HepG2 (cell line): ENCODE measurements around the gene GTPBP6. TPM values are rescaled to one million over a fixed set of nuclear protein-coding genes. Genes with fewer than 3 reads are reported as not detected.
"Not testable (repeated sequence)": the region's sequence is repeated elsewhere in the genome, so short reads cannot be mapped to it uniquely, and the experiment has no call there.

Experiments used
- ATAC-seq: fragments of 200-7000 bp; cut with Tn5 transposase; 3 replicates; pipeline ENCODE4 v1.9.1; 2020; ENCODE audit warnings: mild to moderate bottlenecking, moderate library complexity
- BruUV-seq: library from RNA; stranded (reverse); fragments of 400-500 nt; replicated peaks from 2 replicates; lab custom pipeline; 2021; lab: Mats Ljungman, UMichigan
- CTCF ChIA-PET: fragments of 300-600 bp; formaldehyde crosslinking; extraction: SDS; loops from one replicate; lab custom pipeline; 2021; ENCODE audit warnings: low total read pairs, inconsistent platforms, low intra/inter-chr PET ratio; lab: Yijun Ruan, JAX
- POLR2A ChIA-PET: fragments of 350-600 bp; sonication (Branson Sonifier 250); formaldehyde crosslinking; loops from one replicate; lab custom pipeline; 2020; ENCODE audit warnings: antibody characterized with exemption, inconsistent platforms; lab: Yijun Ruan, JAX
- DNase-seq: peaks from one replicate; pipeline ENCODE4 v3.0.0-alpha.2; 2015; ENCODE audit warnings: low spot score
- FAIRE-seq: peaks from 3 replicates; lab custom pipeline; 2011; peaks lifted over from hg19 to GRCh38; lab: Jason Lieb, UNC
- H2AFZ ChIP-seq: one replicate; pipeline ENCODE4 v1.6.1; 2011; ENCODE audit warnings: low read length, inconsistent platforms
- H3K27ac ChIP-seq: fragments of 300-600 bp; 3 replicates; pipeline ENCODE4 v1.8.0; 2011; ENCODE audit warnings: mixed run types, mild to moderate bottlenecking, mixed read lengths, low read length, inconsistent platforms; ENCODE audit not compliant: insufficient read depth; ENCODE audit errors: extremely low read length
- H3K27me3 ChIP-seq, 2 experiments: fragments of 200-600 bp in 1 of 2; 2 replicates in 1 of 2; 3 replicates in 1 of 2; pipeline versions ENCODE4 v1.6.0 to v1.8.0; 2011; ENCODE audit warnings: low read length in 2 of 2, mild to moderate bottlenecking in 2 of 2, moderate library complexity in 2 of 2, inconsistent platforms in 1 of 2; ENCODE audit not compliant: insufficient read depth in 2 of 2, control insufficient read depth in 1 of 2
- H3K36me3 ChIP-seq, 2 experiments: fragments of 200-600 bp in 1 of 2; replicated peaks in 1 of 2; 2 replicates in 1 of 2; 3 replicates in 1 of 2; pipeline versions ENCODE4 v1.5.1 to v1.8.0; 2011; ENCODE audit warnings: low read length in 2 of 2, inconsistent platforms in 1 of 2; ENCODE audit not compliant: insufficient read depth in 2 of 2, control insufficient read depth in 1 of 2
- H3K4me1 ChIP-seq: 2 replicates; pipeline ENCODE4 v1.5.1; 2012; ENCODE audit warnings: low read length, inconsistent platforms; ENCODE audit not compliant: insufficient read depth
- H3K4me2 ChIP-seq: 2 replicates; pipeline ENCODE4 v1.6.0; 2011; ENCODE audit warnings: low read depth, low read length, inconsistent platforms
- H3K4me3 ChIP-seq, 3 experiments: fragments of 200-600 bp in 1 of 3; sonication (generic), shearing (Covaris generic) in 1 of 3; replicated peaks in 1 of 3; 2 replicates each; pipeline ENCODE4 v1.5.1; 2011 to 2016; ENCODE audit warnings: low read length in 3 of 3, inconsistent platforms in 2 of 3, low read depth in 2 of 3, mild to moderate bottlenecking in 2 of 3, control low read depth in 1 of 3, mixed read lengths in 1 of 3; ENCODE audit not compliant: insufficient read depth in 1 of 3
- H3K79me2 ChIP-seq: one replicate; pipeline ENCODE4 v1.6.1; 2011; ENCODE audit warnings: low read length, inconsistent platforms; ENCODE audit not compliant: insufficient read depth
- H3K9ac ChIP-seq: 2 replicates; pipeline ENCODE4 v1.6.0; 2011; ENCODE audit warnings: mild to moderate bottlenecking, low read depth, low read length, inconsistent platforms; ENCODE audit not compliant: insufficient read depth
- H3K9me3 ChIP-seq: 2 replicates; pipeline ENCODE4 v1.5.1; 2012; ENCODE audit warnings: mild to moderate bottlenecking, low read length
- H4K20me1 ChIP-seq: 2 replicates; pipeline ENCODE4 v1.6.0; 2011; ENCODE audit warnings: inconsistent platforms, mild to moderate bottlenecking, low read length, moderate library complexity; ENCODE audit not compliant: insufficient read depth
- PAXIP1 ChIP-seq: sonication (generic); formaldehyde crosslinking; conservative IDR thresholded peaks from 2 replicates; pipeline ENCODE4 v1.4.0; 2020; ENCODE audit warnings: mild to moderate bottlenecking, missing genetic modification reagents, moderate library complexity
- POGZ ChIP-seq: sonication (generic); formaldehyde crosslinking; IDR thresholded peaks from 2 replicates; pipeline ENCODE4 v1.4.0; 2020; ENCODE audit warnings: mild to moderate bottlenecking, missing genetic modification reagents
- ZNF770 ChIP-seq: sonication (generic); formaldehyde crosslinking; IDR thresholded peaks from 2 replicates; pipeline ENCODE4 v1.5.0; 2020; ENCODE audit warnings: mild to moderate bottlenecking, missing genetic modification reagents
- ZSCAN25 ChIP-seq: sonication (generic); formaldehyde crosslinking; IDR thresholded peaks from 2 replicates; pipeline ENCODE4 v1.8.0; 2022; ENCODE audit warnings: mild to moderate bottlenecking, missing genetic modification reagents
- WGBS: methylation state at CpG from one replicate; pipeline ENCODE4 v1.1.6; 2017; ENCODE audit warnings: low lambda C conversion rate; 5-methylcytosine and 5-hydroxymethylcytosine counted together
- in situ Hi-C: cut with HindIII; loops from 2 replicates; pipeline ENCODE4 v1.10.0; 2017; ENCODE audit warnings: low pct_unique_long_range_greater_than_20kb; ENCODE audit not compliant: extremely low pct_ligation_motif_present
- intact Hi-C: fragments of 100-400 bp; cut with micrococcal nuclease; formaldehyde crosslinking; loops from one replicate; pipeline ENCODE4 v1.10.0; 2022; ENCODE audit not compliant: unreplicated experiment
- polyA plus RNA-seq, 8 experiments: library from polyadenylated mRNA; depleted of rRNA in 3 of 8; stranded (reverse) in 7 of 8; unstranded in 1 of 8; fragments of >200 nt; fragmentation: Illumina TruSeq in 4 of 8; extraction: Trizol in 4 of 8; gene quantifications; 2 replicates each; pipeline versions ENCODE4 v1.2.1 to v1.2.3, GENCODE V29; 2011 to 2016; ENCODE audit warnings: low read depth in 4 of 8, missing spikeins in 1 of 8, mixed read lengths in 1 of 8; ENCODE audit not compliant: insufficient read depth in 1 of 8
- total RNA-seq, 5 experiments: library from RNA; depleted of rRNA; stranded (reverse); fragments of >200 nt; fragmentation: Illumina TruSeq; extraction: Trizol; gene quantifications; 2 replicates each; pipeline ENCODE4 v1.2.3, GENCODE V29; 2016; ENCODE audit warnings: low read depth in 1 of 5

GTPBP6 gene
- total and polyA plus RNA-seq, 2 of the 13 experiments (the other 11 are each of a cell fraction or from before 2014, with no cell fraction given) = 20.2 to 39.6 TPM

- H3K9ac ChIP-seq, H3K27ac ChIP-seq, DNase-seq, H3K27me3 ChIP-seq, H3K4me3 ChIP-seq, POLR2A ChIA-PET, BruUV-seq, CTCF ChIA-PET, in situ Hi-C loops, ATAC-seq, FAIRE-seq, H2AFZ ChIP-seq, H3K9me3 ChIP-seq, H3K4me2 ChIP-seq: not testable (repeated sequence)
- Histone ChIP-seq H3K4me1 (peaks cover 45% of the 10 kb centered on the region), H3K79me2 (peaks cover 59% of the 10 kb centered on the region), H3K36me3 (peaks cover 18 to 34% of the 10 kb centered on the region in 2 experiments), H4K20me1 (peaks cover 39% of the 10 kb centered on the region)
- intact Hi-C loops = loop anchor here (1.0 kb wide), 1 partner anchor 19 kb away; no protein-coding TSS in a partner anchor
- TF ChIP-seq PAXIP1 (0 out of 2 replicates have a peak, but pooled peaks have one; percentile 0), ZSCAN25 (CRISPR knock-in tag) (peak; percentile 97), ZNF770 (CRISPR knock-in tag) (peak; percentile 56), POGZ (peak; percentile 10; the same call in 1 of the 2 replicates)
- 9% methylated on average over 19 of the region's 24 CpGs for WGBS
These were observed 37.9 kb downstream of the GTPBP6 start for GRCh38 chrX:280722-281121.
